Activated naive CD8-positive, alpha-beta T cell treated with anti-CD3 and anti-CD28 coated beads for 36 hours (primary cell): ENCODE measurements around the gene OPRL1. TPM values are rescaled to one million over a fixed set of nuclear protein-coding genes. Genes with fewer than 3 reads are reported as not detected.

ENCODE experiments used
- DNase-seq: peaks from one replicate; pipeline ENCODE4 v3.0.0; 2021
- H3K27ac Mint-ChIP-seq: one replicate; pipeline ENCODE4 v1.8.0; 2022; ENCODE audit warnings: mild to moderate bottlenecking, moderate library complexity, mixed read lengths
- H3K27me3 Mint-ChIP-seq: one replicate; pipeline ENCODE4 v1.8.0; 2022; ENCODE audit warnings: mild to moderate bottlenecking, mixed read lengths
- H3K36me3 Mint-ChIP-seq: one replicate; pipeline ENCODE4 v1.8.0; 2021; ENCODE audit warnings: mild to moderate bottlenecking, mixed read lengths
- H3K4me1 Mint-ChIP-seq: one replicate; pipeline ENCODE4 v1.8.0; 2021; ENCODE audit warnings: mixed read lengths
- H3K4me3 Mint-ChIP-seq: one replicate; pipeline ENCODE4 v1.8.0; 2022; ENCODE audit warnings: mild to moderate bottlenecking, moderate library complexity, mixed read lengths
- H3K9me3 Mint-ChIP-seq: one replicate; pipeline ENCODE4 v1.8.0; 2022; ENCODE audit warnings: mixed read lengths
- total RNA-seq, 2 experiments: library from RNA; stranded (reverse); gene quantifications; one replicate each; pipeline ENCODE4 v1.2.3, GENCODE V29; 2021

The OPRL1 gene
- total RNA-seq, 2 experiments from 2014 or later: 0.16 to 0.25 TPM

DNA sequence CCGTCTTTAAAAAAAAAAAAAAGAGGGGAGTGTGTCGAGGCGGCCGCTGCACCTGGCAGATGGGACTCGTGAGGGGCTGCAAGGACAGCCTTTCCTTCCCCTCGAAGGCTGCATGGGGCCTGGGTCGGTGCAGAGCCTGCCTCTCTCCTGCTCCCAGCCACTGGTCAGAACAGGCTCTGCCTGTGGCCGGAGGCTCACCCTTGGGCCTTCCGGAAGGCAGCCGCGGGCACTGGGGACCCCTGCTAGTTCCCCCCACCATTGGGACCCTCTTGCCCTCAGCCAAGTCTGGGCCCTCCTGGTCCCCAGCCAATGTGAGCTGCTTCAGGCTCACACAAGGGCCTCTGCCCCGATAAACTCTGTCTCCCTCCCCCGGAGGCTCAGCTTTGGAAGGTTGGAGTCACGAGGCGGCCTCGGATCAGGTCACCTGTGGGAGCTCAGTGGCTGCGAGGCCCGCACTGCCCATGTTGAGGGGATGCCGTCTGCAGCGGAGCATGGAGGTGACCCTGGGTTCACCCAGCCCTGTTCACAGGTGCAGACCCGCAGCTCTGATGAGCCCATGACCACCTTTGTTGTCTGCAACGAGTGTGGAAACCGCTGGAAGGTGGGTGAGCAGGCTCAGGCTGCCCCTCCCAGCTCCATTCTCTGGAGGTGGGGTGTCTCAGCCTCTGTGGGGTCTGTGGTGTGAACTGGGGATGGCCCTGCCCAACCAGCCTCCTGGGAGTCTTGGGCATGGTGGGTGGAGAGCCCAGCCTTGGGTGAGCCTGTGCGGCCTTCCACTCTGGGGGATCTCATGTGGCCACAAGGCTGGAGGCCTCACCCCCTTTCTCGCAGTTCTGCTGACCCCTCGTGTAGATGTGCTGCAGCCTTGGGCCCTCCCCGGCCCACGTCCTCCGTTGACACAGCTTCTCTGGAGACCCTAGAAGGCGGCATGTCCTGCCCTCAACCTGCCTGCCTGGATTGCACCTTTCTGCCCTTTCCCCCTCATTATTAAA lies 8.2 kb upstream of the OPRL1 start:
- peaks cover 2% of the 10 kb centered on the region for H3K4me1 Mint-ChIP-seq
- peaks cover 6% of the 10 kb centered on the region for H3K36me3 Mint-ChIP-seq
- DNase-seq: no peak
- no peak overlapping the region for H3K4me3 Mint-ChIP-seq
- H3K27me3 Mint-ChIP-seq: no peaks in the 10 kb centered on the region
- no peaks in the 10 kb centered on the region for H3K9me3 Mint-ChIP-seq
- H3K27ac Mint-ChIP-seq: no peak overlapping the region

GRCh38 chr20:64072498-64073063 lies 7.3 kb upstream of the OPRL1 start:
- H3K36me3 Mint-ChIP-seq: peaks cover 6% of the 10 kb centered on the region
- H3K9me3 Mint-ChIP-seq: no peaks in the 10 kb centered on the region
- no peak for DNase-seq
- no peak overlapping the region for H3K4me3 Mint-ChIP-seq
- peaks cover 2% of the 10 kb centered on the region for H3K4me1 Mint-ChIP-seq
- H3K27me3 Mint-ChIP-seq: no peaks in the 10 kb centered on the region
- H3K27ac Mint-ChIP-seq: no peak overlapping the region

GRCh38 chr20:64073476-64074183 lies 6.3 kb upstream of the OPRL1 start:
- no peak for DNase-seq
- Mint-ChIP-seq H3K27ac (no peak overlapping the region), H3K4me1 (peaks cover 3% of the 10 kb centered on the region), H3K9me3 (no peaks in the 10 kb centered on the region), H3K4me3 (no peak overlapping the region), H3K36me3 (peaks cover 6% of the 10 kb centered on the region), H3K27me3 (no peaks in the 10 kb centered on the region)

- Mint-ChIP-seq H3K27me3 (no peaks in the 10 kb centered on the region), H3K4me3 (no peak overlapping the region), H3K27ac (peak overlapping the region; percentile 54), H3K4me1 (peaks cover 8% of the 10 kb centered on the region), H3K36me3 (peaks cover 6% of the 10 kb centered on the region), H3K9me3 (no peaks in the 10 kb centered on the region)
- no peak for DNase-seq
Measured at GRCh38 chr20:64074184-64074789, 5.6 kb upstream of the OPRL1 start.

DNA sequence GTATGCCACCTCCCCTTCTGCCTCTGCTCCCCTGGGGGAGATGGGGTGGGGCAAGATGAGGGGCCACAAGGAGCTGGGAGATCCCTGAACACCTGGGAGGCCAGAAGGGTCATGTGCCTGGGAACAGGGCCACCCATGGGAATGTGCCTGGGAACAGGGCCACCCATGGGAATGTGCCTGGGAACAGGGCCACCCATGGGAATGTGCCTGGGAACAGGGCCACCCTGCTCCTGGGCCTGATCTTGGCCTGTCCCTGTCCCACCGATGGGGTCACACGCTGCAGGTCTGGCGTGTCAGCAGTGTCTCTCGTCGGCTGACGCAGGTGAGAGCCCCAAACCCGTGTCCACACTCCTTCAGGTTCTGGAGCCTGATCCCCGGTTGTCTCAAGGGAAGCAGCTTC lies 4.9 kb upstream of the OPRL1 start:
- no peaks in the 10 kb centered on the region for H3K27me3 Mint-ChIP-seq
- H3K36me3 Mint-ChIP-seq: peaks cover 6% of the 10 kb centered on the region
- no peak for DNase-seq
- H3K9me3 Mint-ChIP-seq: no peaks in the 10 kb centered on the region
- H3K4me3 Mint-ChIP-seq: no peak overlapping the region
- peaks cover 8% of the 10 kb centered on the region for H3K4me1 Mint-ChIP-seq
- no peak overlapping the region for H3K27ac Mint-ChIP-seq

GRCh38 chr20:64075556-64075955 lies 4.3 kb upstream of the OPRL1 start:
- H3K27me3 Mint-ChIP-seq: no peaks in the 10 kb centered on the region
- H3K4me3 Mint-ChIP-seq: no peak overlapping the region
- no peaks in the 10 kb centered on the region for H3K9me3 Mint-ChIP-seq
- H3K36me3 Mint-ChIP-seq: peaks cover 6% of the 10 kb centered on the region
- peak overlapping the region; percentile 42 for H3K27ac Mint-ChIP-seq
- peaks cover 11% of the 10 kb centered on the region for H3K4me1 Mint-ChIP-seq
- no peak for DNase-seq

DNA sequence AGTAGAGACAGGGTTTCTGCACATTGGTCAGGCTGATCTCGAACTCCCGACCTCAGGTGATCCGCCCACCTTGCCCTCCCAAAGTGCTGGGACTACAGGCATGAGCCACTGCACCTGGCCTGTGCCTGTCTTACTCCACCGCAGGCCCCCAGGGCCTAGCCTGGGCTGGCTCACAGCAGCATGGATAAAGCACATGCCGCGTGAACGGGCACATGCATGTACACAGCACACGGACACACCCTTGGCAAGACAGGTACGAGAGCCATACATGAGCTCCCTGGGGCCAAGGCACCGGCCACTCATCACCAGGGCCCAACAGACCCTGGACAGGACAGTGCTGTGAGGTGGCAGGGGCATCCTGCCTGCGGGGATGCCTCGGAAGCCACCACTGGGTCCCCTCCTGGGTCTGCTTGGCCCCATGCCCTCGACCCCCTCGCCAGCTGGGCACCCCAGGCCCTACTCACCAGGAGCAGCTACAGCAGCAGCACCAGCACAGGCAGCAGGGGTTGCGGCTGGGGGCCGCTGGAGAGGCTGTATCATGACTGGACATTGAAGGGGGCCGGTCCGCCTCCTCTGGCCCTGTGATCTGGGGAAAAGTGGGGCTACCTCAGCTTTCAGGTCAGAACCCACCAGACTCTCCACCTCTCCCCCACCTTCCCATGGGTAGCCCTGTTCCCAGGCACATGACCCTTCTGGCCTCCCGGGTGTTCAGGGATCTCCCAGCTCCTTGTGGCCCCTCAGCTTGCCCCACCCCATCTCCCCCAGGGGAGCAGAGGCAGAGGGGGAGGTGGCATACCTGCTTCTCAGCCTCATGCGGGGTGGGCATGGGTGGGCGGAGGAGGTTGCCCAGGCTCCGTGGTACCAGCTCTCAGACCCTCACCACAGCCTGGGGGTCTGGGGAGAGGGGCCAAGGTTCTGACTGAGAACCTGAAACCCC lies 3.6 kb upstream of the OPRL1 start:
- Mint-ChIP-seq H3K36me3 (peaks cover 5% of the 10 kb centered on the region), H3K4me3 (peak overlapping the region; percentile 60), H3K4me1 (peaks cover 13% of the 10 kb centered on the region)

DNA sequence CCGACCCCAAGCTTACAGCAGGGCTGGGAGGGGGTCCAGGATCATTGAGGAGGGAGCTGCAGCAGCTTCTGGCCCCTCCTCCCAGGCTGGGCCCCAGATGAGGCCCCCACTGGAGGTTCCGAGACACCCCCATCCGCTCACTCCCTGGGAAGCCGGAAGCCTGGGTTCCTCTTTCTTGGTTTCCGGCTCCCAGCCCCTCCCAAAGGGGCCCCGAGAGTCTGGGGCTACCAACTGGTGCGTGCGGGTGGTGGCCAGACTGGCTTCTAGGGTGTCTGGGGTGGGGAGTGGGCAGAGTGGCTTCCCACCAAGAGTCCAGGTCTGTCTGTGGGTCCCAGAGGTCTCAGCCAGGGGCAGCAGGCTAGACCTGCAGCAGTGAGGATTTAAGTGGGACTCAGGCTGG lies 2.8 kb upstream of the OPRL1 start:
- H3K27me3 Mint-ChIP-seq: peaks cover 8% of the 10 kb centered on the region
- DNase-seq: peak; percentile 62
- H3K27ac Mint-ChIP-seq: peak overlapping the region; percentile 83

More for the DNA sequence above, 3.6 kb upstream of the OPRL1 start:
- H3K27ac Mint-ChIP-seq: peak overlapping the region; percentile 83
- peaks cover under 1% of the 10 kb centered on the region for H3K27me3 Mint-ChIP-seq
- DNase-seq: no peak
- H3K9me3 Mint-ChIP-seq: no peaks in the 10 kb centered on the region

DNA sequence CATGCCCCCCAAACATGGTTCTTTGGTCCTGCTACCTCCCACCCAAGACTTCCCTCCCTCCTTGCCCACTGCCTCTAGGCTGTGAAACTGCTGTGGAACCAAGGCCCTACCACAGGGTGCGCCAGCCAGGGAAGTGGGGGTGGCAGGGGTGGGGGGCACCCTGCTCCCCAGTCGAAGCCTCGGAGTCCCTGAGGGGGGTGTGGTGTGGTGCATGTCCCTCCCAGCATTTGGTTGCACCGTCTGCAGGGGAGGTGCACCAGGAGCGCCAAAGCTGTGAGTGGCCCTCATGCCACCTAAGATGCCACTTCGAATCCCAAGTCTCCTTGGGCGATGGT lies 2.4 kb upstream of the OPRL1 start:
- Mint-ChIP-seq H3K36me3 (peaks cover 5% of the 10 kb centered on the region), H3K4me3 (peak overlapping the region; percentile 92), H3K27me3 (peaks cover 12% of the 10 kb centered on the region), H3K27ac (peak overlapping the region; percentile 83), H3K4me1 (peaks cover 21% of the 10 kb centered on the region), H3K9me3 (no peaks in the 10 kb centered on the region)
- no peak for DNase-seq

More for the DNA sequence above, 2.8 kb upstream of the OPRL1 start:
- peaks cover 18% of the 10 kb centered on the region for H3K4me1 Mint-ChIP-seq
- H3K4me3 Mint-ChIP-seq: peak overlapping the region; percentile 92
- peaks cover 5% of the 10 kb centered on the region for H3K36me3 Mint-ChIP-seq
- no peaks in the 10 kb centered on the region for H3K9me3 Mint-ChIP-seq

DNA sequence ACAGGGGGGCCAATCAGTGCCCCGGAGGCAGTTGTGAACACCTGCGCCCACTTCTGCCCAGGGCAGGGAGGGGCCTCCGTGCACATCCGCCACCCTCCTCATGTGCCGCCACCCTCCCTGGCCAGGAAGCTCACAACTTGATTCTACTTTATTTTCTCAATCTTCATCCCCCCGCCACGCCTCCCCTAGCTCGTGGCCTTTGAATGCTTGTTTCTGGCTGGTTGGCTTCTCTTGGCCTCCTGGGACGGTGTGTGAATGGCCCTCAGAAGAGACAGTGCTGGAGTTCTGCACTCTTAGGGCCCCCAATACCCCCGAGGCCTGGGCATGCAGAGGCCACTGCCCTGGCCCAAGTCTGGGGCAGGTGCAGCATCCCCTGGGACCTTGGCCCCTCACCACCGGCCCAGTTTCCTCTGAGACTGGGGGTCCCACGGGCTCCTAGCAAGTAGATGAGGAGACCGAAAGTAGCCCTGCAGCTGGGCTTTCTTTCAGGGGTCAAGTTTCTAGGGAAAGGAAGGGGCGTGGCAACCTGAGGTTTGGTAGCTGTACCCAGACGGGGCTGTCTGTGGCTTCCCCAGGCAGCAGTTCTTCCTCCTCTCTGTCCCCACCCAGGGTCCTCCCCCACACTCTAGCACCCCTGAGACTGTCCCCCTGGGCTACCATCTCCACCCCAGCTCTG lies 1.9 kb upstream of the OPRL1 start:
- Mint-ChIP-seq H3K4me1 (peaks cover 24% of the 10 kb centered on the region), H3K4me3 (peak overlapping the region; percentile 92), H3K27me3 (peaks cover 16% of the 10 kb centered on the region), H3K36me3 (peaks cover 5% of the 10 kb centered on the region), H3K27ac (peak overlapping the region; percentile 83), H3K9me3 (no peaks in the 10 kb centered on the region)
- peak; percentile 66 for DNase-seq

- no peak for DNase-seq
- Mint-ChIP-seq H3K4me1 (peaks cover 26% of the 10 kb centered on the region), H3K27ac (peak overlapping the region; percentile 86), H3K36me3 (peaks cover 5% of the 10 kb centered on the region), H3K27me3 (peaks cover 16% of the 10 kb centered on the region), H3K9me3 (no peaks in the 10 kb centered on the region), H3K4me3 (peak overlapping the region; percentile 92)
Measured at GRCh38 chr20:64078934-64079272, 979 bp upstream of the OPRL1 start.

- H3K36me3 Mint-ChIP-seq: peaks cover 5% of the 10 kb centered on the region
- H3K27me3 Mint-ChIP-seq: peaks cover 19% of the 10 kb centered on the region
- H3K4me1 Mint-ChIP-seq: peaks cover 29% of the 10 kb centered on the region
- peak within 1 kb of the TSS; percentile 92 for H3K4me3 Mint-ChIP-seq
- DNase-seq: peak; percentile 72
- peak within 1 kb of the TSS; percentile 86 for H3K27ac Mint-ChIP-seq
- H3K9me3 Mint-ChIP-seq: no peaks in the 10 kb centered on the region
Measured at GRCh38 chr20:64079273-64080012, 439 bp upstream of the OPRL1 start, which contains the start of gene RGS19. Gene RGS19, minus strand, starts transcription at chr20:64079518. Its CDS starts 2,632 bp downstream, at chr20:64076886.
